Measurements from ENCODE around the gene RECQL. TPM values are rescaled to one million over a fixed set of nuclear protein-coding genes. Genes with fewer than 3 reads are reported as not detected.
A peak's percentile ranks its signal among the peaks of the same experiment; 100 is the strongest.

The RECQL gene
- polyA plus RNA-seq, 3 donors from 2014 or later, result 73.7 to 101 (median 82.3) TPM

GRCh38 chr12:21526053-21526452 lies 24.6 kb upstream of the RECQL start, which contains the start of gene SPX:
TSS of gene SPX (plus strand) at chr12:21526296. CDS start at chr12:21526473, 177 bp downstream.
- no peak for DNase-seq
- Mint-ChIP-seq H3K9me3 (peaks cover 0 to 2% (median 0%) of the 10 kb centered on the region in 6 donors), H3K36me3 (peaks cover 0 to 5% (median 0%) of the 10 kb centered on the region in 3 donors), H3K4me1 (peaks cover 4 to 15% of the 10 kb centered on the region in 2 donors), H3K27me3 (ENCODE audit: low read depth in 3 of 3) (peaks cover 6 to 31% (median 9%) of the 10 kb centered on the region in 3 donors), H3K4me3 (peak within 1 kb of the TSS; percentile 12 to 76 (median 57)), H3K27ac (no peak within 1 kb of the TSS)

- peaks cover 3 to 8% of the 10 kb centered on the region in 2 donors for H3K4me1 Mint-ChIP-seq
- H3K36me3 Mint-ChIP-seq, result peaks cover 0 to 12% (median 0%) of the 10 kb centered on the region in 3 donors
- no peak overlapping the region for H3K27ac Mint-ChIP-seq
- DNase-seq, result no peak
- peaks cover 0 to 2% (median 0%) of the 10 kb centered on the region in 6 donors for H3K9me3 Mint-ChIP-seq
- no peak overlapping the region for H3K4me3 Mint-ChIP-seq
- H3K27me3 Mint-ChIP-seq (ENCODE audit: low read depth in 3 of 3), result peaks cover 1 to 19% (median 6%) of the 10 kb centered on the region in 3 donors
Observed at GRCh38 chr12:21523148-21523547, 21.7 kb upstream of the RECQL start.

GRCh38 chr12:21521541-21521940 lies 20.1 kb upstream of the RECQL start:
- no peak overlapping the region for H3K4me3 Mint-ChIP-seq
- no peak for DNase-seq
- H3K27ac Mint-ChIP-seq, result no peak overlapping the region
- no peaks in the 10 kb centered on the region for H3K4me1 Mint-ChIP-seq
- peaks cover 0 to 2% (median 0%) of the 10 kb centered on the region in 6 donors for H3K9me3 Mint-ChIP-seq
- peaks cover 0 to 15% (median 4%) of the 10 kb centered on the region in 3 donors for H3K36me3 Mint-ChIP-seq
- peaks cover 1 to 14% (median 5%) of the 10 kb centered on the region in 3 donors for H3K27me3 Mint-ChIP-seq (ENCODE audit: low read depth in 3 of 3)

GRCh38 chr12:21518451-21518850 lies 17.0 kb upstream of the RECQL start:
- Mint-ChIP-seq H3K36me3 (peaks cover 3 to 18% (median 4%) of the 10 kb centered on the region in 3 donors), H3K4me1 (no peaks in the 10 kb centered on the region), H3K4me3 (no peak overlapping the region), H3K27me3 (ENCODE audit: low read depth in 3 of 3) (peaks cover 0 to under 1% (median 0%) of the 10 kb centered on the region in 3 donors), H3K9me3 (no peaks in the 10 kb centered on the region), H3K27ac (no peak overlapping the region)
- no peak for DNase-seq

GRCh38 chr12:21516281-21516680 lies 14.8 kb upstream of the RECQL start:
- peaks cover 0 to 2% (median 0%) of the 10 kb centered on the region in 3 donors for H3K27me3 Mint-ChIP-seq (ENCODE audit: low read depth in 3 of 3)
- no peaks in the 10 kb centered on the region for H3K4me1 Mint-ChIP-seq
- H3K9me3 Mint-ChIP-seq, result no peaks in the 10 kb centered on the region
- no peak overlapping the region for H3K4me3 Mint-ChIP-seq
- no peak for DNase-seq
- H3K27ac Mint-ChIP-seq, result no peak overlapping the region
- H3K36me3 Mint-ChIP-seq, result peaks cover 7 to 25% (median 7%) of the 10 kb centered on the region in 3 donors

DNA sequence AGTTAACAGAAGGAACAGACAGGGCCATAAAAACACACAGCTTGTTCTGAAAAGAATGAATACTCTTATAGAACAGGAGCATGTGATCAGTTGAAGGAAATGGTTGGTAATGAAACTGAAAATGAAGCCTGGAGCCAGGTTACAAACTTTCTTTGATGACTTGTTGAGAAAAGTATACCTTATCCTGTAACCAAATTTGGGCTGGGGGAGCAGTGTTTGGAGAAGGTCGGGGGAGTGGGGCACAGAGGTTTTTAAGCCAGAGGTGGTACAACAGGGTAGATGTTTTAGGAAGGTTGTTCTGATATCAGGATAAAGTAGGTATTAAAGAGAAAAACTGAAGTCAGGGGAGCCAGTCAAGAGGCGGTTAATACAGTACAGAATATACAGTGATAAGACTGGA lies 8.3 kb upstream of the RECQL start:
- H3K36me3 Mint-ChIP-seq, result peaks cover 14 to 28% (median 23%) of the 10 kb centered on the region in 3 donors
- DNase-seq, result peak in 2 of 3 donors; percentile 15 to 16
- H3K4me1 Mint-ChIP-seq, result peaks cover 13 to 44% of the 10 kb centered on the region in 2 donors

DNA sequence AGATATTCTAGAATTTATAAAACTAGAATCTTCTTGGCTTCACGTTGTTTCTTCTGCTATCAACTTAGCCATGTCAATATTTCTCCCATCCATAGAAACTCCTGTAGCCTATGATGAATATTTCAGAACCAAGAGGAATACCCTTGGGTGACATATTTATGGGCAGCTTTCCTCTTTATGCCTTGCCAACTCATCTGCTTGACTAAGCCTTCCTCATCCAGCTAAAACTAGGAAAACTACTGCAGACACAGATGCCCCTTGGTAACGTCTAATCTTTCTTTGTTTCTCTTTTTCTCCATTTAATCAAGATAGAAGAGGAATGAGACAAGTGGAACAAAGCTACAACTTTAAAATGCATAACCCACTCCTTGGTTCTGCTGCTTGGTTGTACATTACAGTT lies 6.4 kb upstream of the RECQL start:
- peaks cover 28 to 63% of the 10 kb centered on the region in 2 donors for H3K4me1 Mint-ChIP-seq
- H3K4me3 Mint-ChIP-seq, result no peak overlapping the region
- peaks cover 14 to 24% (median 20%) of the 10 kb centered on the region in 3 donors for H3K36me3 Mint-ChIP-seq
- no peak for DNase-seq
- H3K27ac Mint-ChIP-seq, result no peak overlapping the region
- H3K27me3 Mint-ChIP-seq (ENCODE audit: low read depth in 3 of 3), result peaks cover 0 to 2% (median 0%) of the 10 kb centered on the region in 3 donors
- no peaks in the 10 kb centered on the region for H3K9me3 Mint-ChIP-seq

More for the DNA sequence above, 8.3 kb upstream of the RECQL start:
- H3K4me3 Mint-ChIP-seq, result peak overlapping the region; percentile 25 to 66 (median 31)
- H3K9me3 Mint-ChIP-seq, result no peaks in the 10 kb centered on the region
- peak overlapping the region; percentile 78 to 88 (median 82) for H3K27ac Mint-ChIP-seq
- H3K27me3 Mint-ChIP-seq (ENCODE audit: low read depth in 3 of 3), result peaks cover 0 to 2% (median 0%) of the 10 kb centered on the region in 3 donors

DNA sequence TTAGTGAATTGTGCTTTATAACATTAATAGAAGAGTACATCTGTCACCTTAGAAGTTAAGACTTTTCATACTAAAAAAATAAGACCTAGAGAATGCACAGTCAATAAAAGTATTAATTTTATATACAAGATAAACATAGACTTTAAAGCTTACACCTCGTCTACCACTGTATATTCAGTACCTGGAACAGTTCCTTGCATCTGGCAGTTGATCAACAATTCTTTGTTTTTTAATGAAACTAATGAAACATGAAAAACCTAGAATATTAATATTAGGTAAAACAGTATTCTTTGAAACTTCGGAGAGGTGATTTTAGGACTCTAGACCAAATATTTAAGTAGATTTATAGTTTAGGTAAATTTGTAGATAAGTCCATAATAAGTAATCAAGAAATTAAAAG lies 4.5 kb upstream of the RECQL start:
- Mint-ChIP-seq H3K4me3 (no peak overlapping the region), H3K27ac (no peak overlapping the region)

GRCh38 chr12:21502872-21503271 lies 1.4 kb upstream of the RECQL start:
- Mint-ChIP-seq H3K4me3 (no peak overlapping the region), H3K27me3 (ENCODE audit: low read depth in 3 of 3) (peaks cover 0 to 1% (median 0%) of the 10 kb centered on the region in 3 donors), H3K27ac (peak overlapping the region in 1 of 6 donors; percentile 42), H3K9me3 (no peaks in the 10 kb centered on the region), H3K36me3 (peaks cover 1 to 4% (median 1%) of the 10 kb centered on the region in 3 donors), H3K4me1 (peaks cover 30 to 44% of the 10 kb centered on the region in 2 donors)
- DNase-seq, result no peak

More for the DNA sequence above, 4.5 kb upstream of the RECQL start:
- peaks cover 37 to 71% of the 10 kb centered on the region in 2 donors for H3K4me1 Mint-ChIP-seq
- peaks cover 0 to 1% (median 0%) of the 10 kb centered on the region in 3 donors for H3K27me3 Mint-ChIP-seq (ENCODE audit: low read depth in 3 of 3)
- peaks cover 10 to 20% (median 16%) of the 10 kb centered on the region in 3 donors for H3K36me3 Mint-ChIP-seq
- H3K9me3 Mint-ChIP-seq, result no peaks in the 10 kb centered on the region
- no peak for DNase-seq

DNA sequence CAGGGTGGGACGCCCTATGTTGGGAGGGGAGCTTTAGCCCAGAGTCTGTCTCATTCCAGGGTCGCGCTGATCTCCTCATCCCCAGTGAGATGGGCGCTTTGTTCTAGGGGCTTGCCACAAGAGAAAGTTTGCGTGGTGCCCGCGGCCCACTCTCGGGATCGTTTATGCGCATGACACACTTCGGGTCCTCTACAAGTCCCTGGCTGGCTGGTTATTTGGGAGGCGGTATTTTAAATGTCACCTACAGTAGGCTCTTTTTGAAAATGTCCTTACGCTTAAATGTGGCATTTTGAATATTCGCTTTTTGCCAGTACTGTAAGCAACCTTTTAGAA lies 695 bp upstream of the RECQL start:
- no peak for DNase-seq
- peaks cover 0 to 1% (median 0%) of the 10 kb centered on the region in 3 donors for H3K27me3 Mint-ChIP-seq (ENCODE audit: low read depth in 3 of 3)
- peaks cover 0 to 8% (median 7%) of the 10 kb centered on the region in 3 donors for H3K36me3 Mint-ChIP-seq
- no peaks in the 10 kb centered on the region for H3K9me3 Mint-ChIP-seq
- H3K27ac Mint-ChIP-seq, result no peak overlapping the region
- no peak overlapping the region for H3K4me3 Mint-ChIP-seq
- H3K4me1 Mint-ChIP-seq, result peaks cover 30 to 44% of the 10 kb centered on the region in 2 donors

GRCh38 chr12:21500786-21501257 lies 613 bp downstream of the RECQL start:
- H3K27ac Mint-ChIP-seq, result no peak overlapping the region
- H3K4me1 Mint-ChIP-seq, result peaks cover 30 to 39% of the 10 kb centered on the region in 2 donors
- H3K9me3 Mint-ChIP-seq, result no peaks in the 10 kb centered on the region
- H3K27me3 Mint-ChIP-seq (ENCODE audit: low read depth in 3 of 3), result peaks cover 0 to 1% (median 0%) of the 10 kb centered on the region in 3 donors
- DNase-seq, result no peak
- peaks cover 1 to 14% (median 8%) of the 10 kb centered on the region in 3 donors for H3K36me3 Mint-ChIP-seq
- no peak overlapping the region for H3K4me3 Mint-ChIP-seq

GRCh38 chr12:21499765-21500164 lies 1.7 kb downstream of the RECQL start:
- H3K27ac Mint-ChIP-seq, result peak overlapping the region in 1 of 6 donors; percentile 34
- H3K27me3 Mint-ChIP-seq (ENCODE audit: low read depth in 3 of 3), result peaks cover 0 to 1% (median 0%) of the 10 kb centered on the region in 3 donors
- no peaks in the 10 kb centered on the region for H3K9me3 Mint-ChIP-seq
- DNase-seq, result no peak
- peak overlapping the region in 1 of 5 donors; percentile 23 for H3K4me3 Mint-ChIP-seq
- peaks cover 7 to 22% (median 11%) of the 10 kb centered on the region in 3 donors for H3K36me3 Mint-ChIP-seq
- H3K4me1 Mint-ChIP-seq, result peaks cover 30 to 39% of the 10 kb centered on the region in 2 donors

DNA sequence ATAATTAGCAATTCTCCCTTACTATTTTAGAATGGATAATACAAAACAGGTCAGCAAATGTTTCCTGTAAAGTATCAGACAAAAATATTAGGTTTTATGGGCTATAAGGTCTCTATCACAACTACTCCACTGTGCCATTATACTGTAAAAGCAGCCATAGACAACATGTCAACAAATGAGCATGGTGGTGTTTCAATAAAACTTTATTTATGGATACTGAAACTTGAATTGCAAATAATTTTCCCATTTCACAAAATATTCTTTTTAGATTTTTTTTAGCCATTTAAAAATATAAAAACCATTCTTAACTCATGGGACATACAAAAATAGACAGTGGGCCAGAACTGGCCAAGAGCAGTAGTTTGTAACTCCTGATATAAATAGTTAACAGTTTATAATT lies 15.4 kb downstream of the RECQL start:
- Mint-ChIP-seq H3K4me1 (peaks cover 2 to 12% of the 10 kb centered on the region in 2 donors), H3K36me3 (peaks cover 23 to 34% (median 27%) of the 10 kb centered on the region in 3 donors), H3K9me3 (no peaks in the 10 kb centered on the region), H3K27me3 (ENCODE audit: low read depth in 3 of 3) (no peaks in the 10 kb centered on the region), H3K4me3 (no peak overlapping the region), H3K27ac (no peak overlapping the region)
- no peak for DNase-seq

DNA sequence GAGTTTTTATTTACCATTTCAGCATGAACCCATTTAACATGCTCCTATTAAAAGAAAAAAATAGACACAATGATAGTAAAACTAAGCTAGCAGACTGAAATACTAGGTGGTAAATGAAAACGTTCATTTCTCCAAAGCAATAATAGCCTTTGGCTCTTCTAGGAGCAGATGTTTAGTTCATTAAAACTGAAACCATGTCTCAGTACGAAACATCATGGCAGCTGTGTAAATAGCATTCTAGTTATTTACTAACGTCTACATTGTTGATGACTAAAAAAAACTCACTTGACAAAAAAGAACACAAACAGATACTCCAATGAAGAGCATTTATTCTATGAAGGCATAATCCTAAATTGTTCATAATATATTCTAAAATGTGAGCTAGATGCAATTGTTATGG lies 17.9 kb downstream of the RECQL start:
- Mint-ChIP-seq H3K27me3 (ENCODE audit: low read depth in 3 of 3) (no peaks in the 10 kb centered on the region), H3K36me3 (peaks cover 11 to 17% (median 13%) of the 10 kb centered on the region in 3 donors), H3K4me3 (no peak overlapping the region), H3K9me3 (no peaks in the 10 kb centered on the region), H3K27ac (no peak overlapping the region), H3K4me1 (peaks cover 2 to 11% of the 10 kb centered on the region in 2 donors)
- no peak for DNase-seq
